Central memory CD4-positive, alpha-beta T cell (primary cell): Measurements from ENCODE around the gene FOXF1.

Experiments
- DNase-seq: peaks from one replicate; pipeline ENCODE4 v3.0.0; 2022

The FOXF1 gene

GRCh38 chr16:86505185-86505898 is 5.0 kb upstream of the FOXF1 start:
- no peak for DNase-seq

- no peak for DNase-seq
Measured at GRCh38 chr16:86505899-86506864, 4.1 kb upstream of the FOXF1 start.

- no peak for DNase-seq
Measured at GRCh38 chr16:86507173-86508027, 2.9 kb upstream of the FOXF1 start.

- DNase-seq = no peak
Measured at GRCh38 chr16:86508028-86508946, 2.0 kb upstream of the FOXF1 start.

- no peak for DNase-seq
Measured at GRCh38 chr16:86508947-86509758, 1.2 kb upstream of the FOXF1 start.

- DNase-seq = no peak
Measured at GRCh38 chr16:86509759-86510464, 415 bp upstream of the FOXF1 start.

GRCh38 chr16:86511317-86512161 is 1.2 kb downstream of the FOXF1 start:
- DNase-seq = no peak

- no peak for DNase-seq
Measured at GRCh38 chr16:86512301-86512859, 2.1 kb downstream of the FOXF1 start.

- no peak for DNase-seq
Measured at GRCh38 chr16:86512860-86513470, 2.6 kb downstream of the FOXF1 start.

GRCh38 chr16:86513471-86514277 is 3.3 kb downstream of the FOXF1 start:
- no peak for DNase-seq

- no peak for DNase-seq
Measured at GRCh38 chr16:86514481-86515376, 4.4 kb downstream of the FOXF1 start.

- DNase-seq = no peak
Measured at GRCh38 chr16:86515413-86515776, 5.1 kb downstream of the FOXF1 start.

- DNase-seq = no peak
Measured at GRCh38 chr16:86515777-86516622, 5.7 kb downstream of the FOXF1 start.

GRCh38 chr16:86516623-86517003 is 6.3 kb downstream of the FOXF1 start:
- no peak for DNase-seq

- DNase-seq = no peak
Measured at GRCh38 chr16:86517033-86517432, 6.7 kb downstream of the FOXF1 start.
